ENCODE data around the gene DDX52.
"Not testable (repeated sequence)": the region's sequence is repeated elsewhere in the genome, so short reads cannot be mapped to it uniquely, and the experiment has no call there.

Gene DDX52, protein sequence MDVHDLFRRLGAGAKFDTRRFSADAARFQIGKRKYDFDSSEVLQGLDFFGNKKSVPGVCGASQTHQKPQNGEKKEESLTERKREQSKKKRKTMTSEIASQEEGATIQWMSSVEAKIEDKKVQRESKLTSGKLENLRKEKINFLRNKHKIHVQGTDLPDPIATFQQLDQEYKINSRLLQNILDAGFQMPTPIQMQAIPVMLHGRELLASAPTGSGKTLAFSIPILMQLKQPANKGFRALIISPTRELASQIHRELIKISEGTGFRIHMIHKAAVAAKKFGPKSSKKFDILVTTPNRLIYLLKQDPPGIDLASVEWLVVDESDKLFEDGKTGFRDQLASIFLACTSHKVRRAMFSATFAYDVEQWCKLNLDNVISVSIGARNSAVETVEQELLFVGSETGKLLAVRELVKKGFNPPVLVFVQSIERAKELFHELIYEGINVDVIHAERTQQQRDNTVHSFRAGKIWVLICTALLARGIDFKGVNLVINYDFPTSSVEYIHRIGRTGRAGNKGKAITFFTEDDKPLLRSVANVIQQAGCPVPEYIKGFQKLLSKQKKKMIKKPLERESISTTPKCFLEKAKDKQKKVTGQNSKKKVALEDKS

DNA sequence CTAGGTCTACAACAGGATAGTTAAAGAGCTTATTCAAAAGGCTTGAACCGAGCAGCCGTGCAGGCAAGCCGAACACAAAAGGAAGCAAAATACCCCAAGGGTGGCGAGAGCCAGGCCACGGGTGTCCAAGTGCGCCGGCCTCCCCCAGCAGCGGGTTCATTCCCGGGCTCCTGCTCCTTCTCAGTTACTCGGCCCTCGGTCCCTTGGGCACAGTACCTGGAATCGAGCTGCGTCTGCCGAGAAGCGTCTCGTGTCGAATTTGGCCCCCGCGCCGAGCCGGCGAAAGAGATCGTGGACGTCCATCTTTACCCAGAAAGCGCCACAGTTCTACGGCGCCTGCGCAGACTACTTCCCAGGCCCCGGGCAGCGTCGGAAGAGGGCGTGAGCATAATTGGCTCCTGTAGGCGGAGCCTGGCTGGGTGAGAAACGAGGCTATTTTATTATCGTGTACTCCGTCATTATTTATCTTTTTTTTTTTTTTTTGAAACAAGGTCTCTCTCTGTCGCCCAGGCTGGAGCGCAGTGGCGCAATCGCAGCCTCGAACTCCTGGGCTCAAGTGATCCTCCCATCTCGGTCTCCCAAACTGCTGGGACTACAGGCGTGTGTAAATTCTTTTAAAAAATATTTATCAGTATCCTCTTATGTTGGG is at the start of gene DDX52:
TSS of gene DDX52 (minus strand) at position 329 of the 649 bp plus-strand sequence. CDS start at position 303, 26 bp downstream.
- DNase-seq, result peak; percentile 86

DNA sequence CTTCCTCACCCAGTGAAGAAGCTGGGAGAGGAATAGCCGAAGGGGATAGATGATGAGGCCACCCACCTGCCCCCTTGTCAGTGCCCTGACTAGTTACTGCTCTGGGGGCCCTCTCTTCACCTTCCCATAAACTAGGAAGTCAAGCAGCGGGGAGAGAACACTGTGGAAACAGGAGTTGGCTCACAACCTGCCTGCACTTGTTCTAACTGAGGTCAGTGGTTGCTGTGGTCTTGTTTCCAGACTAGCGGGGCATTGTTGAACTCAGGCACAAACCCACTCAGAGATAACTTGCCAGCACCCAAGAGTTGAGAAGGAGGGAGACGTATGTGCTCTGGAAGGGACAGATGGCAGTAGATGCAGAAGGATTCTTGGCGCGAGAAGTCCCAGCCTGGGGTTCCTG is 48.6 kb upstream of the DDX52 start:
- DNase-seq, result no peak

DNA sequence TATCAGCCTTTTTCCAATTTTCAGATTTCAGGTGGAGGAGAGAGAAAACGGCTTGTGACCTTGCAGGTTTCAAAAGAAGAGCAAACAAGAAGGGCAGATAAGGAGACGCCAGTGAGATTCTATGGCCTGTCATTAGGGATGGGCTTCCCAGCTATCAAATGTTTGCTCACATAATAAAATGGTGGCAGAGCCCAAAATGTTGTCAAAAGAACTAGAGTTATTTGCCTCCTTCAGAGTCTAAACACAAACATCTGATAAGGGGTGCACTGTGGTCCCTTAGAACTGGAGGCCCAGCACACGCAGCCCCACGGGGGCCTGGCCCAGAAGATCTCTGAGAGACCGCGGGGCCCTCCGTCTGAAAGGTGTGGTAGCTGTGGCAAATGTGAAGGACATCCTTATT is 46.1 kb upstream of the DDX52 start:
- no peak for DNase-seq

DNA sequence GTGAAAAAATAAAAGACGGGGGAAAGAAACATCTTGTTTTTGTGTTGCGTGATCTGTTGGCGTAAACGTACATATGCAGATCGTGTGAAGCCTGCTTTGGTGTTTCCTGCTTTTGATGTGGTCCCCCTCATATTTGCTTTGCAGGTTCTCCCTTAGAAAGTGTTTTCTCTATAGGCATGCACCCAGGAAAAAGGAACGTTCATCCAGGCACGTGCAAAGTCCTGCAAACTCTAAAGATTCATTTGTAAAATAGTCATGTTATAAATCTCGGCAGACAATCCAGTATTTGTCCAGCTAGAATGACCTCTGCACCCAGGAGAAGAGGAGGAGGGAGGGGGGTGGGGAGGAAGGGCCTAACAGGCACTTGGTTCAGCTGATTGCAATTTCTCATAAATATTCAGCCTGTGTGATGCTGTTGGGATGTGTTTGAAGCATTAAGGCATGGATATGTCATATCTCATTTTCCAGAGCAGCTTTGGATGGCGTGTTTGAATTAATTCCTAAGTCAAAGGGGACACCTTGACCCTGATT is 40.3 kb upstream of the DDX52 start:
- no peak for DNase-seq

DNA sequence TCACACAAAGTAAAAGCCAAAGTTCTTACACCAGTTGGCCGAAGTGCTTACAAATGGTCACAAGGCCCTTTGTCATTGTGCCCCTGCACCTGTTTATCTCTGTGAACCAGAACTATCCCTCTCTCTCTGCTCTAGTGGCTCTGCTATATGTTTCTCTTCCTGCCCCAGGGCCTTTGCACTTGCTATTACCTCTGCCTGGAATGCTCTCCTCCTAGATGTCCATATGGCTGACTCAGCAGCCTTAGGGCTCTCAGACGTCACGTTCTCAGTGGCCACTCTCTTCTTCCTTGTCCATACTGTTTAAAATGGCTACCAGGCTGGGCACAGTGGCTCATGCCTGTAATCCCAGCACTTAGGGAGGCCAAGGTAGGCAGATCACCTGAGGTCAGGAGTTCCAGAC is 38.8 kb upstream of the DDX52 start:
- DNase-seq, result no peak

DNA sequence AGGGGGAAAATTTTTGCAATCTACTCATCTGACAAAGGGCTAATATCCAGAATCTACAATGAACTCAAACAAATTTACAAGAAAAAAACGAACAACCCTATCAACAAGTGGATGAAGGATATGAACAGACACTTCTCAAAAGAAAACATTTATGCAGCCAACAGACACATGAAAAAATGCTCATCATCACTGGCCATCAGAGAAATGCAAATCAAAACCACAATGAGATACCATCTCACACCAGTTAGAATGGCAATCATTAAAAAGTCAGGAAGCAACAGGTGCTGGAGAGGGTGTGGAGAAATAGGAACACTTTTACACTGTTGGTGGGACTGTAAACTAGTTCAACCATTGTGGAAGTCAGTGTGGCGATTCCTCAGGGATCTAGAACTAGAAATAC is 36.7 kb upstream of the DDX52 start:
- not testable (repeated sequence) for DNase-seq

DNA sequence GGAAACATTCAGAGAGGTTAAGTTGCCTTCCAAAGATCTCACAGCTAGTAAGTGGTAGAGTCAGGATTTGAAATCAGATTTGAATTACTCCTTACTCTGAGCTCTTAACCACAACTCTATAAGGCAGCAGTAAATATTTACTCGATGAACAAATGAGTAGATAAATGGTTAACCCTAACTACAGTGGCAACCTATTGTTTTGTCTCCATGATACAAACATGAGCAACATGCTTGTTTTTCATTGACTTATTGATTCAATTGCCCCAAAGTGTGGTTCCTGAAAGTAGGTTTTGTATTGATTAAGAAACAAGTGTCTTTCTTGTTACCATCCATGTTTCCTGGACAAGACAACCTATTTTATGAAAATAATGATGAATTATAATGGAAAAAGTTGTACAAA is 34.8 kb upstream of the DDX52 start:
- no peak for DNase-seq

DNA sequence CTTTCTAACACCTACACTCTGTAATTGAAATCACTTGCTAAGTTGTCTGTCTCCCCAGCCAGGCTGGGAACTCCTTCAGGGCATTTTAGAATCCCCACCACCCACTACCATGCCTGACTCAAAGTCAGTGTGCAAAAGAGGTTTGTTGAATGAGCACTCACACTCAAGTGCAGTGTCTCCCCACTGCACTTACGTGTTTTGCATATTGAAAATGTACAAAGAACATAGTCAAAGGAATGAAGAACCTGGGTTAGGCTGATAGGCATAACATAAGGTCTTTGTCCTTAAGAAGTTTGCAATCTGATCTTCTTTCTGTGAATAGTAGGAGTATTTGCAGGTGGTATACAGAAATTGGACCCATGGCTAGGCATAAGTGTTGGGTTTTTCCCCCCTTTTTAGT is 33.8 kb upstream of the DDX52 start:
- DNase-seq, result no peak

DNA sequence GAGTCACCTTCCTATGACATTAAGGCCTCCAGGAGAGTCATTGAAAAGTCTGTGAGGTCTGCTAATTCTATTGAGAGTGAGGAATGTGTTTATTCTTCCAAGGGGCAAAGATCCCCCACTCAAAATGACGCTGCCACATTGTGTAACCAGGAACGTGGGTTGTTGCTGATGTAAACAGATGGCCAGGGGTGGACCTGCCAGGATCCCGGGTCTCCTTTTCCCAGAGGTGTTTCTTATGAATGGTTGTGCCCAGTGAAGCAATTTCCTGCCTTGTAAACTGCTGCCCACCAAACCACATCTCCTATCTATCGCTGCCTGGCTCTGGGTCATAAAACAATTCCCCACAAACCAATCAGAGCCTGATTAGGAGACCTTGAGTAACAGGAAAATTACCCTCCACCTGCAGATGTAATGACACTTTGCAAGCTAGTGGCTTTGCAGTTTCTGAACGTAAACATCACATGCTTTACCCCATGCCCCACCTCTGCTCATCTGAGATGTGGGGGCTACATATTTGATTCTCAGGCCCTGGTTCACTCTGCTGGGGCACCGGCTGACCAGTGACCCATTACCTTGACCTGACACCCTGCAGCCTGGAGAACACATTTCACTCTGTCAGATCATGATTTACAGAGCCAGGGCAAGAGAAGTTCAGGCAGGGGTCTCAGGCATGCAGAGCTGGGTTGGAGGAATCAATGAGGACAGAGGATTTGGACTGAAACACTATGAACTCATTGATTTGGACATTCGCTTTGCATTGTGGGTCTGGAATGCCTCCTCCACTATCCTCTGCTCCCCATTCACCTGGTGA is 33.1 kb upstream of the DDX52 start:
- no peak for DNase-seq

DNA sequence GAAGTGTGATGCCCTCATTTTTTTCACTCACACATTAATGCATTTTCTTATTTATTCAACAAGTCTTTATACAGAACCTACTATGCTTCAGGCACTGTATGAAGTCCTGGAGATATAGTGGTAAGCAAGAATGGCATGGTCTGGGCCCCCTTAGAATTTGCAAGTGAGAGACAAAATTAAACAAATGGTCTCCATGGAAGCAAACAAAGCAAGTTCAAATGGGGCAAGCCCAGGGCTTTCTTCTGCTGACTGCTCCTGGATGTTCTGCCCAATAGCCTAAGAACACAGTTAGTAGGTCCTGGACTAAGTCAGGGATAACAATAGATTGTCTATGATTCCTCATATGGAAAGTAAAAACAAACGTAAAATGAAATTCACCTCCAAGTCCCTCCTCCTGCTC is 31.3 kb upstream of the DDX52 start:
- DNase-seq, result no peak

DNA sequence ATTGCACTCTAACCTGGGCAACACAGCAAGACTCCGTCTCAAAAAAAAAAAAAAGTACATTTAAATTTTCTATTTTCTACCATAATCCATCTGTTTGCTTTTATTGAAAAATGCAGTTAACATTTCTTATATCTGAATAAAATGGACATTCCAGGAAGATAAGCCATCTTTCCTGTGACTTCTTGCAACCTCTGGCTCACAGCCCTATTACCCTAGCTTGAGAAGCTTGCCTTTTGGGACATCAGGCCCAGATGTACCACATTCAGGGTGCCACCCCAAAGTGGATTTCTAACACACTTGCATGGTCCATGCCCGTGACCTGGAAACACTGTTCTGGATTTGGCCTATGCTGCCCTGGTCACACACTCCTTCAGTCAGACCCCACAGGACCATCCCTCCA is 30.1 kb upstream of the DDX52 start:
- no peak for DNase-seq

DNA sequence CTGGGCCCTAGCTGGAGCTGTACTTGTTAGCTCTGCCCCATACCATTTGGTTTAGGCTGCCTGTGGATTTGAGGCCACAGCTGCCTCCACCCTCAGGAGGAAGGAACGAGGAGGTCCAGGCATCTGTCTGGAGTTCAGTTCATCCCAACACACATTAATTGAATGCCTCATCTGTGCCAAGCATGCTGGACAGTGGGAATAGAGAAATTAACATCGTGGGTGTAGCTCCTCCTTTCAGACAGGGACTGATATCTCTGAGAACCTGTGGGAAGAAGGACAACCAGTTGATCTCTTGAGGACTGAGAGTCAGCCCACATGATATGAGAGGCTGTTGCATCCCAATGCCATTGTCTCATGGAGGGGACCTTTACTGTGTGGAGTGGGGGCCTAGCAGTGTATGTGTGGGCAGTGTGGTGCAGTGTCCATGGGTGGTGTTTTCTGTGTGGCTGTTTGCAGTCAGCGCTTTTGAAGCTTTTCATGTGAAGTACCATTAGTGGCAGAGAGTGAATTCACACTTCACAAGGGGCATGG is 29.4 kb upstream of the DDX52 start:
- no peak for DNase-seq

DNA sequence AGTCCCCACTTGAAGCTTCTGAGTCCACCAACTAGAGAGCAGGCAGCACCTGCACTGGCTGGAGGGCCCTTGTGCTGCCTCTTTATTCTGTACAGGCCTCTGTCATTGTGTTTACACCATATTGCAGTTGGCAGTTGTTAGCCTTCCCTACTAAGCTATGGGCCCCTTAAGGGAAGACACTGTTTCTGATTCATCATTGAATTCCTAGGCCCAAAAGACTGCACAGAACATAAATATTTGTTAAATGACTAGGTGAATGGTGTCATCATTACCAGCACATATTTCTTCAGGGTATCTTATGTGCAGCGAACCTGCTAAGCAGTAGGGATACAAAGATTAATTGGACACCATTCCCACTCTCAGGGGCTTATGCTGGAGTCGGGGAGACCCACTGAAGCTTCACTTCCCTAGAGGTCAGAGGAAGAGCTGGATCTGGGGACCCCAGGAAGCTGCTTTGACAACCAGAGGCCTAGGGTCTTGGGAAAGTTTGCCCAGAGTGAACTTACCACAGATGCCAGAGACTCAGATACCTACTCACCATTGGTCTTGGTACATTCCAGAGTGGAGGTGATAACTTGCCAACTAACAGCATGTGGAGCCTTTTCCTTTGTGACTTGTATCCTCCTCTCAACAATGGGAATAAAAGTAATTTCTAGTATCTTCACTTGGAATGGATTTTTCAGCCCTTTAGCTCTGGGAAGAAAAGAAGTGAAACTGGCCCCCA is 28.7 kb upstream of the DDX52 start:
- no peak for DNase-seq

DNA sequence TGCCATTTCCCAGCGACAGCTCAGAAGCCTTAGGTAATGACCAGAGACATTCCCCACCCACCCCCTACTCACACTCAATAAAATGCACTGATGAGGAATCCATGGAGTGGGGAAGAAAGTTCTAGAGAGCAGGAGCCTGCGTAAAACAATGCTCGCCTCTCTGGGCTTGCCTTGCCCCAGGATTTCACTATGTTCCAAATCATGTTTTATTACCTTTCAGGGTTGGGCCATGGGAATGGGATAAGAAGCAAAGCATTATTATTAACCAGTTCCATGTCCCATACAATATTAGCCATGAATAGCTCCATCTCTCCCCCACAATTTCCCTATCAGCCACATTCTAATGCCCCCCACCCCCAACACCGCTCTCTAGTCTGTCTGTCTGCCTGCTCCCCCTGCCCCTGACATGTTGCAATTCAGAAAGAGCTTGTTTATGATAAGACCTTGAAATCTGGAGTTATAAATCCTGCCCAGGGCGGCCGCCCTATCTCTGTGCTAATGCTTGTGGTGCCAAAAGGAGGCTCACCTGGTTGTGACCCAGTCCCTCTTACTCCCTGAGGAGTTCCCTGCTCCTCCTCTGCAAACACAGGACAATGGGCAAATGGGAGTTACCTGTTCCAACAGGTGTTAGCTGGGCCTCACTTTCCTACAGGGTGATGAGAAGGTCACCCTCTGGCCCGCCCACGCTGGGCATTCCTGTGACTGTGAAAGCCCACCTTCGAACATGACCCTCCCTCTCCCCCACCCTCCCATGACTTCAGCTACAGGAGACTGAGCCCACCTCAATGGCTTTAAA is 28.0 kb upstream of the DDX52 start:
- DNase-seq, result no peak

DNA sequence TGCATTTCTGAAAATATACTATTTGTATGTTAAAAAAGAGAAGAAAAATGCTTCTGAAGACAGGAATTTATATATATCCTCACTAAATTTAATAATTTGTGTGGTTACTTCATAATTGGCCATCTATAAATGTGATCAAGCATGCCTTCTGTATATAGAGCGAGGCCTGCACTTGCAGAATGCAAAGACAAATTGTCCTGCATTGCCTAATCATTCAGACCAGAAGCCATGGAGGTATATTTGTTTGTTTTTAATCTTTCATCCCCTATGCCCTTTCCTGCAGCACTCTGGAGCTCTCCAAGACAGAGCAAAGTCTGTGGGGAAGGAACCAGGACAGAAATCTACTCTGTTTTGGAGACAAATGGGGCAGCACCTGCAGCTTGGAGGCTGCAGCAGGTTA is 23.8 kb upstream of the DDX52 start:
- DNase-seq, result no peak

DNA sequence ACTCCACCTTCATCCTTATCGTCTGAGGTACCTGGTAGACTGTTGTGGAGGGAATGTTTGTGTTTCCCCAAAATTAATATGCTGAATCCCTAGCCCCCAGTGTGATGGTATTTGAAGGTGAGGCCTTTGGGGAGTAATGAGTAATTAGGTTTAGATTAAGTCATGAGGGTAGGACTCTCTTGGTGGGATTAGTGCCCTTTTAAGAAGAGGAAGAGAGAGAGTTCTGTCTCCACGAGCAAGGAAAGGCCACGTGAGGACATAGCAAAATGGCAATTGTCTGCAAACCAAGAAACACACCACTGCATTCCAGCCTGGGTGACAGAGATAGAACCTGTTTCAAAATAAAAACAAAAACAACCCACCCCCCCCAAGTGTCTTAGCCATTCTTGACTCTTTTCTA is 21.0 kb upstream of the DDX52 start:
- no peak for DNase-seq

DNA sequence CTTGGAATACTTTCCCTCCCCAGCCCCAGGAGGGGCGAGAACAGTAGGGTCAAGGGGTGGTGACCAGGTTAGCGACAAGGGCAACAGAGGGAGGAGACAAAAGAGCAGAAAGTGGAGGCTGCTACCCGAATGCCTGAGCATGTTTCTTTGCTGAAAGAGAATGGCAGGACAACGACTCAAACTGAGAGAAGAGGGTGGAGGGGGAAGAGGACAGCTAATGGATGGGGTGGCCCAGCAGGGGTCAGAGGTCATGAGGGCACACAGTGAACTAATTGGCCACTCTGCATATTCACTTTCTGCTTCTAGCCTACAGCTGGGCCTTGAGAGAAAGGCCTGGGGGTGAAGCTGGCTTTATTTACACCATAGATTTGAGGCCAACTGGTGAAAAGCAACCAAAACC is 19.1 kb upstream of the DDX52 start:
- DNase-seq, result no peak

DNA sequence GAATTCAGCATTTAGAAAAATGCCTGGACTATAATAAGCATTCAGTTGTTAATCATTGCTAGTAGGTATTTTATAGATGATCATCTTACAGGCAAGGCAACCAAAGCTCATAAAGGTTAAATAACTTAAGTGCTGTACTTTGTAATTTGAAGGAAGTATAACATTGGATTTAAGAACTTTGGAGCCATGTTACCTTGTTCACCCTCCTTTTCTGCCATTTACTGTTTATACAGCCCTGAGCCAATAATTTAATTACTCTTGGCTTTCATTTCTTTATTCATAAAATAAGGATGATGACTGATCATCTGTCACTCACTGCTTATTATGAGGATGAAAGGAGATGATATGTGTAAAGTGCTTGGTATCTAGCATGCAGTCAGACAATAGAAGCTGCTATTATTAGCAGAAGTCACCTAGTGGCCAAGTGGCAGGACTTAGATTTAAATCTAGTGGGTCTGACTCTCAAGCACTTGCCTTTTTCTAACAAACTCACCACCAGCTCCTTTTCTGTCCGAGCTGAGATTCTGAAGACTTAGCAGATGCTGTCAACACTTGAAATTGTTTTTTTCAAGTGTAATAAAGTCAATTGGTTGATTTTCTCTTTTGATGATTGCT is 18.3 kb upstream of the DDX52 start:
- DNase-seq, result no peak

DNA sequence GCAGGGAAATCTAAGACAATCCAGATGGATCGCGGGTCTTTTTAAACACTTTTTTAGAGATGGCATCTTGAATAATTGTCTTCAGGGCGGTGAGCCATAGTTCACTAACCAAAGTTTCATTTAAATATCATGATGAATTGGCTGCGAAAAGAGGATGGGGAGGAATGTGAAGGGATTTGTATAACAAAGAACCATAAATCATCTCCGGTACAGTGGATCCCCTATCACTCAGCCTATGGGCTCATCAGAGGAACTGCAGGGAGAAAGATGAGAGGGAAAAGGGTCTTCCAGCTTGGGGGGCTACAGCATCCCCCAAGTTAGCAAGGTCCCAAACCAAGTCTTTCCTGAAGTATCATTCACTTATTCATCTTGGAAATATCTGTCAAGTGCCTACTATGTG is 16.7 kb upstream of the DDX52 start:
- DNase-seq, result no peak

DNA sequence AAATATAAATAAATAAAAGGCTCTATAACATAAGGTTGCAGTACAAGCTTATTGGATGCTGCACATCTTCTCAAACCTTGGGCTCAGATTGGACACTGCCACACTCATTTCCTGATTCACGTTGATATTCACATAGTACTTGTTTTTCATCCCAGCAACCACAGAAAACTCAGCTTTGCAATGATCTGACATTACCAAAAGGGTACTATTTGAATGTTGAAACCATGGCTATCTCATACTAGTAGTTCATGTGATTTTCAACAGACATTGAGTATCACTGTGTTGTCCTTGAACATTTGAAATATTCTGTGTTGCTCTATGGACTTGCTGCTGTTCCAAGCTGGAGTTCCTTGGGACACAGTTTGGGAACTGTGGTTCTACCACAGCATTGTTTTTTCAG is 14.0 kb upstream of the DDX52 start:
- DNase-seq, result no peak

DNA sequence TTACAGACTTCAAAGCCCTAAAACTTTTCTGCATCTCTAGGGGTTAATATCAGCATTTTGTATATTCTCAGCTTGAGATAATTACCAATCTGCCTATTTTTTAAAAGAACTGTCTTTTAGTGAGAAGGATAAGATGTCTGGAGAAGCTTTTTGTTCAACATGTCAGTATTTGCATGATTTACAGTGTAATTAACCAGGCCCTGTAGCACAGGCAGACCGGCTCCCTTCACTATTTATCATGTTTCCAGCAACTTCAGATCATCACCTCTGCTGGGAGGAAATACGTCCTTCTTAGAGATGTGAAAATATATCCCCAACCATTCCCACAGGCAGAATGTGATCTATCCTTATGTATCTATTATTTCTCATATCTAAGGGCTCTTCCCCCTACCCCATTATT is 8.6 kb upstream of the DDX52 start:
- no peak for DNase-seq
